Keratinocyte (primary cell): Measurements from ENCODE around the gene IRF8. TPM values are rescaled to one million over a fixed set of nuclear protein-coding genes. Genes with fewer than 3 reads are reported as not detected.

Experiments
- DNase-seq: peaks from one replicate; pipeline ENCODE4 v3.0.0-alpha.2; 2011; ENCODE audit warnings: low read depth, missing footprints, low spot score
- FAIRE-seq: peaks from 2 replicates; lab custom pipeline; 2011; peaks lifted over from hg19 to GRCh38; lab: Jason Lieb, UNC
- H2AFZ ChIP-seq: 2 replicates; pipeline ENCODE4 v1.6.0; 2012; ENCODE audit warnings: low read length, control low read depth, inconsistent platforms; ENCODE audit not compliant: control insufficient read depth
- H3K27ac ChIP-seq: 2 replicates; pipeline ENCODE4 v1.5.1; 2011; ENCODE audit warnings: low read length; ENCODE audit not compliant: control insufficient read depth, insufficient read depth
- H3K27me3 ChIP-seq: 3 replicates; pipeline ENCODE4 v1.6.0; 2011; ENCODE audit warnings: low read length; ENCODE audit not compliant: control insufficient read depth, insufficient read depth; ENCODE audit errors: extremely low read depth
- H3K36me3 ChIP-seq, 2 experiments: 2 replicates in 1 of 2; 3 replicates in 1 of 2; pipeline ENCODE4 v1.5.1; 2011; ENCODE audit warnings: low read length in 2 of 2, mild to moderate bottlenecking in 1 of 2; ENCODE audit not compliant: control insufficient read depth in 2 of 2, insufficient read depth in 2 of 2; ENCODE audit errors: extremely low read depth in 1 of 2
- H3K4me1 ChIP-seq: 3 replicates; pipeline ENCODE4 v1.5.1; 2011; ENCODE audit warnings: low read length; ENCODE audit not compliant: control insufficient read depth, insufficient read depth; ENCODE audit errors: extremely low read depth
- H3K4me2 ChIP-seq: 3 replicates; pipeline ENCODE4 v1.6.0; 2011; ENCODE audit warnings: low read depth, low read length; ENCODE audit not compliant: control insufficient read depth, insufficient read depth; ENCODE audit errors: extremely low read depth
- H3K4me3 ChIP-seq, 3 experiments: fragments of 200-600 bp in 1 of 3; sonication (generic) in 1 of 3; 2 replicates in 2 of 3; 3 replicates in 1 of 3; pipeline ENCODE4 v1.5.1; 2011 to 2016; ENCODE audit warnings: low read length in 3 of 3, mild to moderate bottlenecking in 3 of 3, control low read depth in 2 of 3, inconsistent platforms in 1 of 3, low read depth in 1 of 3, mixed read lengths in 1 of 3, mixed run types in 1 of 3, moderate library complexity in 1 of 3; ENCODE audit not compliant: control insufficient read depth in 2 of 3, insufficient read depth in 2 of 3; ENCODE audit errors: extremely low read depth in 1 of 3
- H3K79me2 ChIP-seq: 2 replicates; pipeline ENCODE4 v1.6.0; 2012; ENCODE audit warnings: low read length; ENCODE audit not compliant: control insufficient read depth, insufficient read depth
- H3K9ac ChIP-seq: 3 replicates; pipeline ENCODE4 v1.6.0; 2011; ENCODE audit warnings: low read length; ENCODE audit not compliant: control insufficient read depth, insufficient read depth; ENCODE audit errors: extremely low read depth
- H3K9me1 ChIP-seq: 3 replicates; pipeline ENCODE4 v1.6.0; 2011; ENCODE audit warnings: low read length; ENCODE audit not compliant: control insufficient read depth, insufficient read depth; ENCODE audit errors: extremely low read depth
- H3K9me3 ChIP-seq: 2 replicates; pipeline ENCODE4 v1.5.1; 2012; ENCODE audit warnings: low read depth, low read length; ENCODE audit not compliant: control insufficient read depth
- H4K20me1 ChIP-seq: 3 replicates; pipeline ENCODE4 v1.6.0; 2011; ENCODE audit warnings: low read length; ENCODE audit not compliant: control insufficient read depth, insufficient read depth; ENCODE audit errors: extremely low read depth
- EZH2 ChIP-seq: IDR thresholded peaks from one replicate; pipeline ENCODE4 v1.6.1; 2012; ENCODE audit warnings: inconsistent platforms, mild to moderate bottlenecking, low read length, moderate library complexity
- dilution Hi-C: fragments of 300-500 bp; cut with MboI; formaldehyde crosslinking; loops from one replicate; pipeline ENCODE4 v1.7.0; 2020; ENCODE audit warnings: low sequenced_read_pairs; ENCODE audit not compliant: extremely low pct_ligation_motif_present
- polyA plus RNA-seq, 5 experiments: library from polyadenylated mRNA; depleted of rRNA in 3 of 5; stranded (reverse) in 3 of 5; stranded (forward) in 1 of 5; unstranded in 1 of 5; fragments of >200 nt; gene quantifications; 1 replicate in 1 of 5; 2 replicates in 3 of 5; 3 replicates in 1 of 5; pipeline versions ENCODE4 v1.2.1 to v1.2.3, GENCODE V29; 2011 to 2012; ENCODE audit warnings: missing spikeins in 2 of 5, low read depth in 1 of 5, low replicate concordance in 1 of 5
- small RNA-seq, 3 experiments: library from RNA; depleted of rRNA; stranded (forward); fragments of <200 nt; gene quantifications; one replicate each; pipeline ENCODE3, GENCODE V24; 2012; ENCODE audit warnings: low read depth in 3 of 3, low replicate concordance in 1 of 3; ENCODE audit not compliant: insufficient read length in 3 of 3
- TF ChIP-seq, protein P1 (sequence below), 3 experiments: IDR thresholded peaks in 1 of 3; conservative IDR thresholded peaks in 1 of 3; optimal IDR thresholded peaks in 1 of 3; 2 replicates in 2 of 3; 3 replicates in 1 of 3; pipeline versions ENCODE3 to v1.5.1; 2011; ENCODE audit warnings: low read length in 3 of 3, mild to moderate bottlenecking in 3 of 3, moderate library complexity in 2 of 3, control low read depth in 1 of 3, inconsistent platforms in 1 of 3; ENCODE audit not compliant: insufficient read depth in 2 of 3; ENCODE audit errors: extremely low read depth in 1 of 3

The IRF8 gene
- polyA plus RNA-seq, 1 donor (not counting 4 experiments of a cell fraction or from before 2014, with no cell fraction given): not detected

DNA sequence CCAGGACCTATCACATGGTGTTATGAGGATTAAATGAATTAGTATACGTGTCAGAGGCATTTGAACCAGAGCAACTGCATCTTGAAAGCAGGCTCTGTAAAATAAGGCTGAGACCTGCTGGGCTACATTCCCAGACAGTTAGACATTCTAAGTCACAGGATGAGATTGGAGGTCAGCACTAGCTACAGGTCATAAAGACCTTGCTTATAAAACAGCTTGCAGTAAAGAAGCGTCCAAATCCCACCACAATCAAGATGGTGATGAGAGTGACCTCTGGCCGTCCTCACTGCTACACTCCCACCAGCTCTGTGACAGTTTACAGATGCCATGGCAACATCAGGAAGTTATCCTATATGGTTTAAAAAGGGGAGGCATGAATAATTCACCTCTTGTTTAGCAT is 71.8 kb downstream of the IRF8 start:
- H3K27me3 ChIP-seq: peaks cover 10% of the 10 kb centered on the region
- peaks cover 2% of the 10 kb centered on the region for H3K9me3 ChIP-seq
- H3K4me3 ChIP-seq: no peak overlapping the region
- no peaks in the 10 kb centered on the region for H3K4me1 ChIP-seq
- no peak overlapping the region for H3K4me2 ChIP-seq
- no peak overlapping the region for H3K9ac ChIP-seq
- H4K20me1 ChIP-seq: no peaks in the 10 kb centered on the region
- H3K9me1 ChIP-seq: no peaks in the 10 kb centered on the region
- no peak overlapping the region for H2AFZ ChIP-seq
- dilution Hi-C loops: no loop called here
- no peaks in the 10 kb centered on the region for H3K36me3 ChIP-seq
- FAIRE-seq: no peak
- TF ChIP-seq EZH2: no peak
- TF ChIP-seq, protein P1, sequence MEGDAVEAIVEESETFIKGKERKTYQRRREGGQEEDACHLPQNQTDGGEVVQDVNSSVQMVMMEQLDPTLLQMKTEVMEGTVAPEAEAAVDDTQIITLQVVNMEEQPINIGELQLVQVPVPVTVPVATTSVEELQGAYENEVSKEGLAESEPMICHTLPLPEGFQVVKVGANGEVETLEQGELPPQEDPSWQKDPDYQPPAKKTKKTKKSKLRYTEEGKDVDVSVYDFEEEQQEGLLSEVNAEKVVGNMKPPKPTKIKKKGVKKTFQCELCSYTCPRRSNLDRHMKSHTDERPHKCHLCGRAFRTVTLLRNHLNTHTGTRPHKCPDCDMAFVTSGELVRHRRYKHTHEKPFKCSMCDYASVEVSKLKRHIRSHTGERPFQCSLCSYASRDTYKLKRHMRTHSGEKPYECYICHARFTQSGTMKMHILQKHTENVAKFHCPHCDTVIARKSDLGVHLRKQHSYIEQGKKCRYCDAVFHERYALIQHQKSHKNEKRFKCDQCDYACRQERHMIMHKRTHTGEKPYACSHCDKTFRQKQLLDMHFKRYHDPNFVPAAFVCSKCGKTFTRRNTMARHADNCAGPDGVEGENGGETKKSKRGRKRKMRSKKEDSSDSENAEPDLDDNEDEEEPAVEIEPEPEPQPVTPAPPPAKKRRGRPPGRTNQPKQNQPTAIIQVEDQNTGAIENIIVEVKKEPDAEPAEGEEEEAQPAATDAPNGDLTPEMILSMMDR (optimal IDR thresholded peaks at IDR 0.05 in 1 of 3, IDR thresholded peaks at IDR 0.05 in 1 of 3, conservative IDR thresholded peaks at IDR 0.05 in 1 of 3; ENCODE audit: extremely low read depth in 1 of 3, insufficient read depth in 2 of 3, low read length in 3 of 3): no peak
- no peak for DNase-seq
- H3K27ac ChIP-seq: no peak overlapping the region
- H3K79me2 ChIP-seq: no peaks in the 10 kb centered on the region

Small RNA genes within 50 kb of the gene (small RNA-seq; reads per million reads assigned to genes)
- 0 reads per million in 3 experiments for gene MIR6774

Other genes with a start within 250 kb of the IRF8 start
- 2.0 to 11.2 TPM (median 10.4 TPM) in 3 replicates for gene GINS2, start 210.2 kb upstream of the IRF8 start, polyA plus RNA-seq
- gene C16orf74, start 148.1 kb upstream of the IRF8 start, polyA plus RNA-seq: 35.3 to 53.6 TPM (median 45.8 TPM) in 3 replicates
- 37.5 to 50.3 TPM (median 38.5 TPM) in 3 replicates for gene EMC8, start 99.6 kb upstream of the IRF8 start, polyA plus RNA-seq
- gene COX4I1, start 99.5 kb upstream of the IRF8 start, polyA plus RNA-seq: 712 to 809 TPM (median 781 TPM) in 3 replicates